DOHH2 (cell line): Measurements from ENCODE around the gene STARD13.

ENCODE experiments used
- H3F3A ChIP-seq: fragments of 200-600 bp; sonication (generic), shearing (Covaris generic); 2 replicates; pipeline ENCODE4 v1.6.0; 2016; ENCODE audit warnings: antibody characterized with exemption, mild to moderate bottlenecking; ENCODE audit not compliant: control insufficient read depth, insufficient read depth
- H3K27ac ChIP-seq: fragments of 200-600 bp; sonication (generic); 2 replicates; pipeline ENCODE4 v1.5.1; 2014; ENCODE audit warnings: low read depth, mild to moderate bottlenecking, low read length, moderate library complexity
- H3K27me3 ChIP-seq: fragments of 200-600 bp; sonication (generic); 2 replicates; pipeline ENCODE4 v1.6.1; 2014; ENCODE audit warnings: mild to moderate bottlenecking, low read length, mixed read lengths; ENCODE audit not compliant: control insufficient read depth
- H3K36me3 ChIP-seq: fragments of 200-600 bp; sonication (generic); 2 replicates; pipeline ENCODE4 v1.6.1; 2014; ENCODE audit warnings: mild to moderate bottlenecking, low read length, moderate library complexity, mixed read lengths; ENCODE audit not compliant: control insufficient read depth
- H3K4me1 ChIP-seq: fragments of 200-600 bp; sonication (generic); 2 replicates; pipeline ENCODE4 v1.6.1; 2014; ENCODE audit warnings: mild to moderate bottlenecking, low read length, mixed read lengths; ENCODE audit not compliant: control insufficient read depth
- H3K4me2 ChIP-seq: fragments of 200-600 bp; sonication (generic); 2 replicates; pipeline ENCODE4 v1.6.0; 2014; ENCODE audit warnings: mild to moderate bottlenecking, low read length, moderate library complexity
- H3K4me3 ChIP-seq: fragments of 200-600 bp; sonication (generic); 2 replicates; pipeline ENCODE4 v1.5.1; 2014; ENCODE audit warnings: mild to moderate bottlenecking, low read length, mixed read lengths
- H3K79me2 ChIP-seq: fragments of 200-600 bp; sonication (generic); 2 replicates; pipeline ENCODE4 v1.6.1; 2014; ENCODE audit warnings: mild to moderate bottlenecking, low read length, mixed read lengths; ENCODE audit not compliant: control insufficient read depth
- H3K9me2 ChIP-seq: fragments of 200-600 bp; sonication (generic); replicated peaks from 2 replicates; pipeline ENCODE4 v1.6.1; 2014; ENCODE audit warnings: mild to moderate bottlenecking, low read length, mixed read lengths; ENCODE audit not compliant: control insufficient read depth
- H3K9me3 ChIP-seq: fragments of 200-600 bp; sonication (generic); 2 replicates; pipeline ENCODE4 v1.6.1; 2014; ENCODE audit warnings: antibody characterized with exemption, low read length, mixed read lengths; ENCODE audit not compliant: control insufficient read depth, insufficient read depth
- H4K20me1 ChIP-seq: fragments of 200-600 bp; sonication (generic); 2 replicates; pipeline ENCODE4 v1.6.0; 2014; ENCODE audit warnings: low read depth, mild to moderate bottlenecking, antibody characterized with exemption, low read length, moderate library complexity; ENCODE audit not compliant: control insufficient read depth, insufficient read depth
- EZH2phosphoT487 ChIP-seq: fragments of 200-600 bp; sonication (generic); IDR thresholded peaks from 2 replicates; pipeline ENCODE4 v1.6.1; 2017; ENCODE audit warnings: borderline replicate concordance, mild to moderate bottlenecking, antibody characterized with exemption, low read length, moderate library complexity, mixed read lengths
- TF ChIP-seq, protein P1 (sequence below): fragments of 200-600 bp; sonication (generic); IDR thresholded peaks from one replicate; pipeline ENCODE4 v1.5.1; 2014; ENCODE audit warnings: antibody characterized with exemption, mild to moderate bottlenecking, low read depth, low read length; ENCODE audit not compliant: poor library complexity, severe bottlenecking

The STARD13 gene

DNA sequence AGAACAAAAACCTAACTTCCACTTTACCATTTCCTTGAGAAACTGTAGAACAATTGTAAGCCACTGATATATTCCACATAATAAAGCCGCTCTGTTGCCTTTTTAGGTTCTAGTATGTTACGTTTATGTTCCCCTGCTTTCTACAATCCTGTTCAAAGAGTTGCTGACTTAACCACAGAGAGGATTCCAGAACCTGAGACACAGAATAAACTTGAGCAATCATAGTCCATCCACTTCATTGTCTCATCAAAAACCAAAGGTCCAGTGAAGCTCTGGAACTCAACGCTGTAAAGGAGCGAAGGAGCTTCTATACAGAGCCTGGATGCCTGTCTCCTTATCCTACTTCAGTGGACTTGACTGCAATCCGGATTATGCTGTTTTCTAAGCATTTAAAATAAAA lies 4.6 kb downstream of the STARD13 start:
- Histone ChIP-seq H3K27ac (no peak overlapping the region), H3K9me3 (no peaks in the 10 kb centered on the region), H3K36me3 (no peaks in the 10 kb centered on the region), H3K4me1 (no peaks in the 10 kb centered on the region), H3F3A (no peaks in the 10 kb centered on the region), H3K4me2 (no peak overlapping the region), H3K9me2 (no peaks in the 10 kb centered on the region), H3K27me3 (peaks cover 11% of the 10 kb centered on the region), H3K79me2 (no peaks in the 10 kb centered on the region), H4K20me1 (no peaks in the 10 kb centered on the region), H3K4me3 (no peak overlapping the region)
- no peak for TF ChIP-seq EZH2phosphoT487
- TF ChIP-seq, protein P1, sequence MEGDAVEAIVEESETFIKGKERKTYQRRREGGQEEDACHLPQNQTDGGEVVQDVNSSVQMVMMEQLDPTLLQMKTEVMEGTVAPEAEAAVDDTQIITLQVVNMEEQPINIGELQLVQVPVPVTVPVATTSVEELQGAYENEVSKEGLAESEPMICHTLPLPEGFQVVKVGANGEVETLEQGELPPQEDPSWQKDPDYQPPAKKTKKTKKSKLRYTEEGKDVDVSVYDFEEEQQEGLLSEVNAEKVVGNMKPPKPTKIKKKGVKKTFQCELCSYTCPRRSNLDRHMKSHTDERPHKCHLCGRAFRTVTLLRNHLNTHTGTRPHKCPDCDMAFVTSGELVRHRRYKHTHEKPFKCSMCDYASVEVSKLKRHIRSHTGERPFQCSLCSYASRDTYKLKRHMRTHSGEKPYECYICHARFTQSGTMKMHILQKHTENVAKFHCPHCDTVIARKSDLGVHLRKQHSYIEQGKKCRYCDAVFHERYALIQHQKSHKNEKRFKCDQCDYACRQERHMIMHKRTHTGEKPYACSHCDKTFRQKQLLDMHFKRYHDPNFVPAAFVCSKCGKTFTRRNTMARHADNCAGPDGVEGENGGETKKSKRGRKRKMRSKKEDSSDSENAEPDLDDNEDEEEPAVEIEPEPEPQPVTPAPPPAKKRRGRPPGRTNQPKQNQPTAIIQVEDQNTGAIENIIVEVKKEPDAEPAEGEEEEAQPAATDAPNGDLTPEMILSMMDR = no peak

- Histone ChIP-seq H3K27ac (no peak overlapping the region), H3K4me1 (no peaks in the 10 kb centered on the region), H3K79me2 (no peaks in the 10 kb centered on the region), H3F3A (no peaks in the 10 kb centered on the region), H3K4me2 (no peak overlapping the region), H3K4me3 (no peak overlapping the region), H3K27me3 (peaks cover 7% of the 10 kb centered on the region), H3K9me2 (no peaks in the 10 kb centered on the region), H3K9me3 (no peaks in the 10 kb centered on the region), H4K20me1 (no peaks in the 10 kb centered on the region), H3K36me3 (no peaks in the 10 kb centered on the region)
- TF ChIP-seq EZH2phosphoT487 = no peak
- TF ChIP-seq, protein P1 = no peak
These were observed 5.2 kb downstream of the STARD13 start for GRCh38 chr13:33280279-33280905.

GRCh38 chr13:33279414-33280278 lies 5.9 kb downstream of the STARD13 start:
- Histone ChIP-seq H3K36me3 (no peaks in the 10 kb centered on the region), H3F3A (no peaks in the 10 kb centered on the region), H3K4me3 (no peak overlapping the region), H3K4me1 (no peaks in the 10 kb centered on the region), H3K79me2 (no peaks in the 10 kb centered on the region), H3K4me2 (no peak overlapping the region), H3K9me3 (no peaks in the 10 kb centered on the region), H3K27ac (no peak overlapping the region), H3K9me2 (no peaks in the 10 kb centered on the region), H4K20me1 (no peaks in the 10 kb centered on the region), H3K27me3 (no peaks in the 10 kb centered on the region; the same call in 1 of the 2 replicates)
- TF ChIP-seq, protein P1 = no peak
- no peak for TF ChIP-seq EZH2phosphoT487
